ENCODE results near the gene KIF20B.

The KIF20B gene, protein sequence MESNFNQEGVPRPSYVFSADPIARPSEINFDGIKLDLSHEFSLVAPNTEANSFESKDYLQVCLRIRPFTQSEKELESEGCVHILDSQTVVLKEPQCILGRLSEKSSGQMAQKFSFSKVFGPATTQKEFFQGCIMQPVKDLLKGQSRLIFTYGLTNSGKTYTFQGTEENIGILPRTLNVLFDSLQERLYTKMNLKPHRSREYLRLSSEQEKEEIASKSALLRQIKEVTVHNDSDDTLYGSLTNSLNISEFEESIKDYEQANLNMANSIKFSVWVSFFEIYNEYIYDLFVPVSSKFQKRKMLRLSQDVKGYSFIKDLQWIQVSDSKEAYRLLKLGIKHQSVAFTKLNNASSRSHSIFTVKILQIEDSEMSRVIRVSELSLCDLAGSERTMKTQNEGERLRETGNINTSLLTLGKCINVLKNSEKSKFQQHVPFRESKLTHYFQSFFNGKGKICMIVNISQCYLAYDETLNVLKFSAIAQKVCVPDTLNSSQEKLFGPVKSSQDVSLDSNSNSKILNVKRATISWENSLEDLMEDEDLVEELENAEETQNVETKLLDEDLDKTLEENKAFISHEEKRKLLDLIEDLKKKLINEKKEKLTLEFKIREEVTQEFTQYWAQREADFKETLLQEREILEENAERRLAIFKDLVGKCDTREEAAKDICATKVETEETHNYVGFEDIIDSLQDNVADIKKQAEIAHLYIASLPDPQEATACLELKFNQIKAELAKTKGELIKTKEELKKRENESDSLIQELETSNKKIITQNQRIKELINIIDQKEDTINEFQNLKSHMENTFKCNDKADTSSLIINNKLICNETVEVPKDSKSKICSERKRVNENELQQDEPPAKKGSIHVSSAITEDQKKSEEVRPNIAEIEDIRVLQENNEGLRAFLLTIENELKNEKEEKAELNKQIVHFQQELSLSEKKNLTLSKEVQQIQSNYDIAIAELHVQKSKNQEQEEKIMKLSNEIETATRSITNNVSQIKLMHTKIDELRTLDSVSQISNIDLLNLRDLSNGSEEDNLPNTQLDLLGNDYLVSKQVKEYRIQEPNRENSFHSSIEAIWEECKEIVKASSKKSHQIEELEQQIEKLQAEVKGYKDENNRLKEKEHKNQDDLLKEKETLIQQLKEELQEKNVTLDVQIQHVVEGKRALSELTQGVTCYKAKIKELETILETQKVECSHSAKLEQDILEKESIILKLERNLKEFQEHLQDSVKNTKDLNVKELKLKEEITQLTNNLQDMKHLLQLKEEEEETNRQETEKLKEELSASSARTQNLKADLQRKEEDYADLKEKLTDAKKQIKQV (N-terminal part only)

GRCh38 chr10:89701242-89702120 is at the start of gene KIF20B:
Gene KIF20B, plus strand, starts transcription at chr10:89701590. Its CDS starts 3,705 bp downstream, at chr10:89705295.
- DNase-seq: peak; percentile 76 to 90

DNA sequence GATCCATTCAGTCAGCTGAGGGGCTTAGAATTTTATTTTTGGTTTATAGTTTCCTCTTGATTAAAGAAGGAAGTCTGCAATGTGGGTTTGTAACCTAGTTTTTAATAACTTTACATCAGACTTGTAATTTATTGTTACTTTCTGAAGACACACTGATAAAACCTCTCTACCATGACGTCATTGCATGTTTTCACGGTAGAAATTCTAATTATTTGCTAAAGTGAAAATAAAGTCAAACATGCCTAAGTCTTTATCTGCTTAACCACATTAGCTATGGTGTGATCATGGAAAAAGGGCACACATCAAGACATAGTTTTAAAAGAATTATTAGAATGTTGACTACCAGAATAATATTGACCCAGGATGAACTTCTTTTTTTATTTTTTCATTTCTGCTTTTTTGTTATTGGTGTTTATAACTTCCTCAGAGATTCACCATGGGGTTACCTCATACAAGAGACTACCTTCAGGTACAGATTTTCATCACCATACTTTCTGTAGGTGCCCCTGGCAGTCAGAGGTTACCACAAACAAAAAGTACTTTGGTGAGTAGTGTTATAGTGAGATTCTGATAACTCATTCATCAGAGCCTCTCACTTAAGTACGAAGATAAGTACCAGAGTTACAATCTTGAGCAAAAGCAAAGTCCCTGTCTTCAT is 49.3 kb upstream of the KIF20B start:
- no peak for DNase-seq

DNA sequence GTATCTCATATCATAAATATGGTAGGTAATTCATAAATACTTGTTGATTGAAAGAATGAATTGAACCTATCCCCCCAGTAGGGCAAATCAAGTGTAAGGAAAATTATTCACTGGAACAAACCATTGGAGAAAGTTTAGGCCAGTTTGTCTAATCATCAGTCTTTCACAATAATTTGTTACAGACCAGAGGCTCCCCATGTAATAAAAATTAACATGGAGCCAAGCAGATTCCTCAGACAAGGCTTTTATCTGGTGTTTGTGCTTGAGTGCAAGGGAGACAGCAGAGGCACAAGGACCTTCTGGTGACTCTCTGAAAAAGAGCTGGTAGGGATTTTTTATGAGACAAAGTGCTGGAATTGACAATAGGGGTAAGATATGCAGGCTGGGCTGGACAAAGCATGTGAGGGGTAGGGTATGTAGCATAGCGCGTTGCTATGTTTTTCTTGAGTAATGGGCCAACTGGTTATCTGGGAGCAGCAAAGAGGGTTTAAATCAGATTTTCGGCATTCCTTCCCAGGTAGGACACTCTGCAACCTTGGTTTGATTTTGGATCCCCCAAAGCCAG is 48.5 kb upstream of the KIF20B start:
- DNase-seq: no peak

- DNase-seq: no peak
These were observed 48.0 kb upstream of the KIF20B start for GRCh38 chr10:89653410-89653869.

DNA sequence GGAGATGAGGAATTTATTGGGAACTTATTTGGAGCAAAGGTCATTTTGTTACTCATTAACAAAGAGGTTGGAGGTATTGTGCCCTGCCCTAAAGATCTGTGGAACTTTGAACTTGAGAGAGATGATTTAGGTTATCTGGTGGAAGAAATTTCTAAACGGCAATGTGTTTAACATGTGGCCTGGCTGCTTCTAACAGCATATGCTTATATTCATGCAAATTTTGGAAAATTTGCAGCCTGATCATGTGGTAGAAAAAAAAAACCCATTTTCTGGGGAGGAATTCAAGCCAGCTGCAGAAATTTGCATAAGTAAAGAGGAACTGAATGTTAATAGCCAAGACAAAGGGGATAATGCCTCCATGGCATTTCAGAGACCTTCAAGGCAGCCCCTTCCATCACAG is 45.7 kb upstream of the KIF20B start:
- no peak for DNase-seq

GRCh38 chr10:89657302-89657701 is 44.1 kb upstream of the KIF20B start:
- DNase-seq: no peak

DNA sequence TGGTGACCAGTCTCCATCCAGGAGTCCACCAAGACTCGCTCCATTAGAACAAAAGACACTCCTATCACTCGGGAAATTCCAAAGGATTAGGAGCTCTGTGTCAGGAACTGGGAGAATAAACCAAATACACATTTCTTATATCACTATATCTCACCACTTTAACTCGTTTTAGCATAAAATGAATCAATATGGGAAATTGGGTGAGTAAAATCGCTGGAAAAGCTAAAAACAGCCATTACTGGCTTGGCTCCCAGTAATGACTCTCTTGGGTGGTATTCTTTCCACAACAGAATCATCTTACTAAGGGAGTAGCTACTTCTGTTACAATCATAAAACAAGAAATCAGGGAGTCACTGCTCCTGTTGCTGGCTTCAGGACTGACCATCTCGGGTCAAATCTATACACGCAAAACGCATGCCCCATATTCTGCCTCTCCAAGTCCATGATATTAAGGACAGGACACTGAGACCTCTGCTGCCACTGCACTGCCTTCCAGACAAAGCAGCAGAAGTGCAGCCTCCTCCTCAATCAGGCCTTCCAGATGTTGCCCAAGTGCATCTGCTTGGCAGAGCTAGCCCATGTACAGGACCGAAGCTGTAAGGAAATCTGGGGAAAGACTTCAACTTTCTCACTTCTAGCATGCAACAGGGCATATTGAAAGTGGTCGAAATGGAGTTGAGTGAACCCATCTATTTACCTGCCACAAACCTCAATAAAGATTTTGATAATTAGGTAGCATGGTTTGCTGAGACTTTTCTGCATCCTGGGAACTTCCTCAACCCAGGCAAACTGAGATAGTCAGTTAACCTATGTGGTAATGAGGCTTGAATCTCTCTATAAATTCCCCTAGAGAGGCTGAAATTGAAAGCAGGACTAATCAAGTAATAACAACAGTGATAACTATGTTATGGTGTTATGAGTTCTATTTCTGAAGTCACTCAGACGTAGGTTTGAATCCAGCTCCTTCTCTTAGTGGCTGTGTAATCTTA is 42.0 kb upstream of the KIF20B start:
- no peak for DNase-seq

- DNase-seq: no peak
These were observed 38.8 kb upstream of the KIF20B start for GRCh38 chr10:89662596-89662995.

- DNase-seq: no peak
These were observed 38.2 kb upstream of the KIF20B start for GRCh38 chr10:89663144-89663543.

- DNase-seq: no peak
These were observed 37.2 kb upstream of the KIF20B start for GRCh38 chr10:89664203-89664602.

- no peak for DNase-seq
These were observed 36.1 kb upstream of the KIF20B start for GRCh38 chr10:89665302-89665701.

- DNase-seq: no peak
These were observed 35.3 kb upstream of the KIF20B start for GRCh38 chr10:89666138-89666537.

GRCh38 chr10:89668386-89669071 is 32.9 kb upstream of the KIF20B start:
- no peak for DNase-seq

DNA sequence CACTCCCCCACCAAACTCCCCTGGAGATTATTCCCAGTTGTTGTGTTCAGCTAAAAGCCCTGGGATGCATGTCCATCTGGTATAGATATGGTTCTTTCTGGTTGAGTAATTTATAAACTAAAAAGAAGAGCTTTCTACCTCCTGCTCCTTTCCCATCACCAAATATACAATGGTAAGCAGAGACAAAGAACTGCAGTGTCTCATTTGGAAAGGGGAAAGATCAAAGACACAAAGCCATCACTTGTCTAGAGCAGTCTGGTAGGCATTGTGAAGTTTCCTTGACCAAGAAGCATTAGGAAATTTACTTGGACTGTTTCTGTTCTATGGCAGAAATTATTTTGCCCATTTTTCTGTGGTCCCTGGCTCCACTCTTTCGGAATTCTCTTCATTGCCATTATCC is 31.4 kb upstream of the KIF20B start:
- no peak for DNase-seq

DNA sequence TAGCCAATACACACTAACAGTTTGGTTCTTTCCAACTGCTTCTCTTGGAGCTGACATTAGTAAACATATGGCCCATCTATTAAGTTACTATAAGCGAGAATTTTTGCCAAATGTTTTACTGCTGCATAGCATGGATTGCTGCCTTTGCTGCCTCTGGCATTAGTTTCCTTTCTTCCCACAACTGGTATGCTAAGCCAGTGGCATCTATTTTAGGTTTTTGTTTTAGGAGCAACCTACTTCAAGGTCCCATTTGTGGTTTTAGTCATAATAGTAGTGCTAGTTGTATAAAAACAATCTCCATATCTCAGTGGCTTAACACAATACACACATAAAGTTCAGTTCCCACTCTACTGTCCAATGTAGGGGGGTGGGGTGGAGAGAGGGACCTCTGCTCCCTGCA is 30.5 kb upstream of the KIF20B start:
- DNase-seq: no peak

DNA sequence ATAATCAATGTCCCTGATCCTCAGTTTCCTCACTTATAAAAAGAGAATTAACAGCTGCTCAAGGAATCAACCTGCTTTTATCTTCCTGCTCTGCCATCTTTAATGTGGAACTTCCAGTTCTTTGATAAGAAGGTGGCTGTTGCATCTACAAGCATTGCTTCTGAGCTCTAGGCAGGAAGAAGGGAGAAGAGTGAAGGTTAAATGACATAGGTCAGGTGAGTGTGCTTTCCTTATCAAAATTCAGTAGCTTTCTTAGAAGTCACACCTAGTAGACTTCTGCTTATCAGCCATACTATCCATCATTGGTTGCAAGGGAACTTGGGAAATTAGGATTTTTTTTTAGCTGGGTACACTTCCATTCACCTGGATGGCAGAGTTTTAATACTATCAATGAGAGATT is 24.0 kb upstream of the KIF20B start:
- no peak for DNase-seq

DNA sequence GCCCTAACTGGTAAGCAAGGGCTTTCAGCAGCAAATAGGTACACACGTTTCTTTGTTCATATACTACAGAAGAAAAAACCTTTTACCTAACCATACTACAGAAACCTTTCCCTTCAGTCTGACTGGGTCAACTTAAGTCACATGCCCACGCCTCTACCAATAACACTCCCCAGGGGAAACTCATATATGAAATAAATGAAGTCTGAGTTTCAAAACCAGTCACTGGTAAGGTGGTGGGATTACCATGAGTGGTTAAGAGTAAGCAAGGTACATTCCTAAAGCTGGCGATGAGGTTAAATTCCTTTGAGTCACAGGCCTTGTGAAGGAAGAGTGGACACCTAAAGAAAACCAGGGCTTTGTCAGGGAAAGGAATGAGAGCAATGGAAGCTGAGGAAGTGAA is 21.4 kb upstream of the KIF20B start:
- DNase-seq: no peak

DNA sequence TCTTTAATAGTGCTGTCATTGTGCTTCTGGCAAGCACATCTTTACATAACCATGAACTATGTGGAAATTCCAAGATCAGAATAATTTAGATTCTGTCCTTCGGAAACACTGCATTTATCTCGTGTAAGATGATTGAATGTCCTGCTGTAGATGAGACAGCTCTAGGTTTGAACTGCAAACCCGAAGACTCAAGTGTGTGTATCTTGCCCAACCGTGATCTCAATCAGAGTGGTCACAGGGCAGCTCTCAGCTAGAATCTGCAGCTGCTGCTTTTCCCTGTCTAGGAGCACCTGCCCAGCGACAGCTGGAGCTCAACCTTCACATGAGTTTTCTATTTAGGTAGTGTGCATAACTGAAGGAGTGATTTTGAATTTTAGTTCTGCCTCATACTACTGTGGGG is 17.5 kb upstream of the KIF20B start:
- peak; percentile 20 to 57 for DNase-seq

DNA sequence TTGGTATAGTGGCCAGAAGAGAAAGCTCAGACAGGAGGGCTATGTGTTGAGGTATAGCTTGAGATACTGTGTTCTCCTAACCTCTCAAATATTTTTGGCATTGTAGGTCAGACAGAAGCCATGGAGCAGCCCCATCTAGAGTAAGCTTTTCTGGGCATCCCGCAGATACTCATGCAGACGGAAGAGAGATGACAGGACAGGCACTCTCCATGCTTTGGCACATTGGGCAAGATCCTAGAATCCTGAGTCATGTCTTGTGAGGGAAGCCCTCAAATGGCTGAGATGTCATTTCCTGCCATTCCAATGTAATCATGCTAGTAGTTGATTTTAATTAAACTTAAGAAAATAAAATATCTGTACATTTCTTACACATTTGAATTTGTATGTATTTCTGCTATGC is 16.8 kb upstream of the KIF20B start:
- DNase-seq: no peak
